HG02884 (cell line): ENCODE data around the gene DNM2.
"Not testable (repeated sequence)": the region's sequence is repeated elsewhere in the genome, so short reads cannot be mapped to it uniquely, and the experiment has no call there.

ENCODE experiments used
- ATAC-seq: cut with Tn5 transposase; IDR thresholded peaks from one replicate; pipeline ENCODE4 v1.9.1; 2021; ENCODE audit warnings: mild to moderate bottlenecking, moderate library complexity; ENCODE audit not compliant: unreplicated experiment

DNM2 gene

GRCh38 chr19:10724573-10725071, 6.7 kb downstream of the DNM2 start:
- ATAC-seq = no peak

GRCh38 chr19:10725415-10725814, 7.5 kb downstream of the DNM2 start:
- ATAC-seq = no peak

GRCh38 chr19:10726268-10726667, 8.4 kb downstream of the DNM2 start:
- ATAC-seq = no peak

GRCh38 chr19:10727685-10728201, 9.9 kb downstream of the DNM2 start:
- ATAC-seq = no peak

- ATAC-seq = no peak
Observed at GRCh38 chr19:10729411-10729810, 11.5 kb downstream of the DNM2 start.

- no peak for ATAC-seq
Observed at GRCh38 chr19:10730932-10731331, 13.1 kb downstream of the DNM2 start.

GRCh38 chr19:10735741-10736140, 17.9 kb downstream of the DNM2 start:
- ATAC-seq = no peak

GRCh38 chr19:10736189-10736588, 18.3 kb downstream of the DNM2 start:
- no peak for ATAC-seq

GRCh38 chr19:10736916-10737551, 19.2 kb downstream of the DNM2 start:
- no peak for ATAC-seq

- ATAC-seq = no peak
Observed at GRCh38 chr19:10737722-10738121, 19.8 kb downstream of the DNM2 start.

- no peak for ATAC-seq
Observed at GRCh38 chr19:10740798-10741197, 22.9 kb downstream of the DNM2 start.

GRCh38 chr19:10742476-10742875, 24.6 kb downstream of the DNM2 start:
- ATAC-seq = no peak

- ATAC-seq = no peak
Observed at GRCh38 chr19:10744253-10744798, 26.4 kb downstream of the DNM2 start.

- ATAC-seq = no peak
Observed at GRCh38 chr19:10744801-10745293, 27.0 kb downstream of the DNM2 start.

GRCh38 chr19:10746437-10746836, 28.6 kb downstream of the DNM2 start:
- not testable (repeated sequence) for ATAC-seq

- no peak for ATAC-seq
Observed at GRCh38 chr19:10747271-10747670, 29.4 kb downstream of the DNM2 start.

- ATAC-seq = no peak
Observed at GRCh38 chr19:10747674-10748073, 29.8 kb downstream of the DNM2 start.

- no peak for ATAC-seq
Observed at GRCh38 chr19:10748195-10748926, 30.5 kb downstream of the DNM2 start.

GRCh38 chr19:10748927-10749434, 31.1 kb downstream of the DNM2 start:
- no peak for ATAC-seq

GRCh38 chr19:10749435-10750384, 31.8 kb downstream of the DNM2 start:
- ATAC-seq = no peak
